NOMO-1 treated with dmso at 0.1 percent for 144 hours (cell line): ENCODE measurements around the gene C1orf21.

Experiments
- DNase-seq: peaks from one replicate; lab custom pipeline; 2025; ENCODE audit not compliant: unreplicated experiment; lab: John Stamatoyannopoulos, UW

C1orf21 gene

GRCh38 chr1:184443624-184444023 is 56.8 kb downstream of the C1orf21 start:
- DNase-seq = no peak

- DNase-seq = no peak
Measured at GRCh38 chr1:184445997-184446396, 59.2 kb downstream of the C1orf21 start.

GRCh38 chr1:184447651-184448185 is 60.9 kb downstream of the C1orf21 start:
- DNase-seq = no peak

- DNase-seq = no peak
Measured at GRCh38 chr1:184449916-184450315, 63.1 kb downstream of the C1orf21 start.

GRCh38 chr1:184455786-184456185 is 69.0 kb downstream of the C1orf21 start:
- DNase-seq = no peak

GRCh38 chr1:184456189-184456588 is 69.4 kb downstream of the C1orf21 start:
- peak; percentile 8 for DNase-seq

- DNase-seq = no peak
Measured at GRCh38 chr1:184457500-184457899, 70.7 kb downstream of the C1orf21 start.

- DNase-seq = no peak
Measured at GRCh38 chr1:184461321-184461720, 74.5 kb downstream of the C1orf21 start.

GRCh38 chr1:184462155-184462554 is 75.3 kb downstream of the C1orf21 start:
- DNase-seq = no peak

- no peak for DNase-seq
Measured at GRCh38 chr1:184462990-184463389, 76.2 kb downstream of the C1orf21 start.

- DNase-seq = no peak
Measured at GRCh38 chr1:184463680-184464079, 76.9 kb downstream of the C1orf21 start.

- no peak for DNase-seq
Measured at GRCh38 chr1:184464757-184465156, 77.9 kb downstream of the C1orf21 start.

GRCh38 chr1:184465489-184466146 is 78.8 kb downstream of the C1orf21 start:
- DNase-seq = no peak

GRCh38 chr1:184467295-184467694 is 80.5 kb downstream of the C1orf21 start:
- no peak for DNase-seq

- no peak for DNase-seq
Measured at GRCh38 chr1:184469396-184469795, 82.6 kb downstream of the C1orf21 start.

GRCh38 chr1:184471686-184472085 is 84.9 kb downstream of the C1orf21 start:
- DNase-seq = no peak

GRCh38 chr1:184472136-184472535 is 85.3 kb downstream of the C1orf21 start:
- DNase-seq = no peak

- no peak for DNase-seq
Measured at GRCh38 chr1:184473176-184473966, 86.5 kb downstream of the C1orf21 start.

GRCh38 chr1:184476187-184476586 is 89.4 kb downstream of the C1orf21 start:
- no peak for DNase-seq

GRCh38 chr1:184479435-184480167 is 92.8 kb downstream of the C1orf21 start:
- no peak for DNase-seq

- no peak for DNase-seq
Measured at GRCh38 chr1:184480736-184481135, 93.9 kb downstream of the C1orf21 start.

GRCh38 chr1:184482136-184482535 is 95.3 kb downstream of the C1orf21 start:
- no peak for DNase-seq
